ENCODE results near the gene ZER1.
"Not testable (repeated sequence)": the region's sequence is repeated elsewhere in the genome, so short reads cannot be mapped to it uniquely, and the experiment has no call there.

The ZER1 gene

DNA sequence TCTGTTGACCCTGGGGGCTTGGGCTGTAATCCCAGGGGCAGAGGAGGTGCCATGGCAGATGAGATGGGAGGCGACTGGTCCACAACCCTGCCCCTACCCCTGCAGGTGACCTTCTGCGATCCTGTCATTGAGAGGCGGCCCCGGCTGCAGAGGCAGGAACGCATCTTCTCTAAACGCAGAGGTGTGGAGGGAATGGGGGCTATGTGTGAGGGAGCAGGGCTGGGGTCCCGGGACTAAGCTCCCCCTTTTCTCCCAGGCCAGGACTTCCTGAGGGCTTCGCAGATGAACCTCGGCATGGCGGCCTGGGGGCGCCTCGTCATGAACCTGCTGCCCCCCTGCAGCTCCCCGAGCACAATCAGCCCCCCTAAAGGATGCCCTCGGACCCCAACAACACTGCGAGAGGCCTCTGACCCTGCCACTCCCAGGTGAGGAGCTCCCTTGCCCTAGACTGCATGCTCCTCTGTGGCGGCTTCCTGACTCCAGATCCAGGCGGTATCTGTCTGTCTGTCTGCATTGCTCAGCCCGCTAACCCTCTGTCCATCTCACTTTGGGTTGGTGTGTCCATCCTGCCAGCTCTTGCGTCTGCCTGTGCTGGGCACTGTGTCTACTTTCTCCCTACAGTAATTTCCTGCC lies 57.7 kb downstream of the ZER1 start:
- FAIRE-seq: no peak

DNA sequence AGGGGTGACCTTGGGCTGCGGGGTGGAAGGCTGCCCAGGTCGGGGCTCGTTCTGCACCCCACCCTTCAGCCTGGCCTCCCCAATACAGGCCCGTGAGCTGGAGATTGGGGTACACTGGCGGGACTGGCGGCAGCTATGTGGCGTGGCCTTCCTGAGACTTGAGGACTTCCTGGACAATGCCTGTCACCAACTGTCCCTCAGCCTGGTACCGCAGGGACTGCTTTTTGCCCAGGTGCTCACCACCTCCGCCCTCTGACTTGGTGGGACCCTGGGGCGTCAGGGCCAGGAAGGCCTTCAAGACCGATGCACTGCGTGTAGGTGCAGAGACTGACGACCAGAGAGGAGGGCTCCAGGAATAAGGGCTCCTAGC lies 58.3 kb downstream of the ZER1 start:
- no peak for FAIRE-seq

DNA sequence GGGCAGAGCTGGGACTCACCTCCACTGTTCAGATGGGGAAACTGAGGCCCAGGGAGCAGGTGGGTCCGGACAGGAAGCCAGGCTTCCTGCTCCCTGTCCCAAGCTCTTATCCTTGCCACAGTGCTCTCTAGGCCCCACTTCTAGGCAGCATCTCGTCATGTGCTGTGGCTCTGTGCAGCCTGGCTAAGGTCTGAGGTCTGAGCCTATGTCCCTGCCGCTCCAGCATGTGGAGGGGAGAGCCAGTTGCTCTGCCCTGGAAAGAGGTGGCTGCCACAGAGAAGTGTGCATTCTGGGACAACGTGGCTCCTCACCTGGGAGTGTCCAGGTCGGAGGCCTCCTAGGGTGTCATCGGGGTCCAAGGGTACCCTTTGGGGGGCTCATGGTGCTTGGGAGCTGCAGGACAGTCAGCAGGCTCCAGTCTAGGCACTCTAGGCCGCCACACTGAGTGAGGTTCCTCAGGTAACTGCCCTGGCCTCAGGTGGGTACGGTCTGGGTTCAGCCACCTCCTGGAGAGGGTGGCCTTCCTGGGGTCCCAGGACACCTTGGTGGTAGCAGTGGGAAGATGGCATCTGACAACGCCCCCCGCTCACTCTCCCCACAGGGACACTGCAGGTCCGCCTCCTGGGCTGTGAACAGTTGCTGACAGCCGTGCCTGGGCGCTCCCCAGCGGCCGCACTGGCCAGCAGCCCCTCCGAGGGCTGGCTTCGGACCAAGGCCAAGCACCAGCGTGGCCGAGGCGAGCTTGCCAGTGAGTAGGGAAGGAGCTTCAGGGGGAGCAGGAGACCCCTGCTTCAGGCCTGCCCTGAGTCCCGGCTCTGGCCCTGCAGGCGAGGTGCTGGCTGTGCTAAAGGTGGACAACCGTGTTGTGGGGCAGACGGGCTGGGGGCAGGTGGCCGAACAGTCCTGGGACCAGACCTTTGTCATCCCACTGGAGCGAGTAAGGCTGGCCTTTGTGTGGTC lies 59.0 kb downstream of the ZER1 start:
- FAIRE-seq: no peak

DNA sequence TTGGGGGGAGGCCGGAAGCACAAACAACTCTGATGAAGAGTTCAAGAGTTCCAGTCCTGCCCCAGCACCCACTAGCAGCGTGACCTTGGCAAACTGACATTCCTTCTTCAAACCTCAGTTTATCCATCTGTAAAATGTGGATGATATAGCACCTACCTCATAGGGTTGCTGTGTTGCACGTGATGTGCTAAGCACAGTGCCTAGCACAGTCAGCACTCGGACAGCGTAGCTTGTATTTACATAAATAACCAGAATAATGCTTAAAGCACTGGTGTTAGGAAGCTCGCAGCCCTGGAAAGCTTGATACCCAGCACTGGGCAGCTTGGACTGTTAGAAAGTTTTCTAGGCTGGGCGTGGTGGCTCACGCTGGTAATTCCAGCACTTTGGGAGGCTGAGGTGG lies 64.3 kb downstream of the ZER1 start:
- FAIRE-seq: no peak

DNA sequence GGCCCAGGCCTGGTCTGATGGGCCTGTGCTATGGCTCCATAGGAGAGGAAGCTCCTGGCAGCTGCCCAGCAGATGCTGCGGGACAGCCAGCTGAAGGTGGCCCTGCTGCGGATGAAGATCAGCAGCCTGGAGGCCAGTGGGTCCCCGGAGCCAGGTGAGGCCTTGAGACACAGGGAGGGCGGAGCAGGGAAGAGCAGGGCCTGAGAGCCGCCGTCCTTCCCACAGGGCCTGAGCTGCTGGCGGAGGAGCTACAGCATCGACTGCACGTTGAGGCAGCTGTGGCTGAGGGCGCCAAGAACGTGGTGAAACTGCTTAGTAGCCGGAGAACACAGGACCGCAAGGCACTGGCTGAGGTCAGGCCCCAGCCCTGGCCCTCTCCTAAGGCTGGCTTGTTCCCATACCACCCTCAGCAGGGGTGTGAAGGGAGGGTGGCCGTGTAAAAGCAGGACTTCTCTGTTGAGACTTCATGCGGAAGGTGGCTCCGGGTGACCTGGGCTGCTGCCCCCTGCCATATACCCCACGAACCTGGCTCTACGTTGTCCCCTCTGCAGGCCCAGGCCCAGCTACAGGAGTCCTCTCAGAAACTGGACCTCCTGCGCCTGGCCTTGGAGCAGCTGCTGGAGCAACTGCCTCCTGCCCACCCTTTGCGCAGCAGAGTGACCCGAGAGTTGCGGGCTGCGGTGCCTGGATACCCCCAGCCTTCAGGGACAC lies 64.9 kb downstream of the ZER1 start:
- no peak for FAIRE-seq

DNA sequence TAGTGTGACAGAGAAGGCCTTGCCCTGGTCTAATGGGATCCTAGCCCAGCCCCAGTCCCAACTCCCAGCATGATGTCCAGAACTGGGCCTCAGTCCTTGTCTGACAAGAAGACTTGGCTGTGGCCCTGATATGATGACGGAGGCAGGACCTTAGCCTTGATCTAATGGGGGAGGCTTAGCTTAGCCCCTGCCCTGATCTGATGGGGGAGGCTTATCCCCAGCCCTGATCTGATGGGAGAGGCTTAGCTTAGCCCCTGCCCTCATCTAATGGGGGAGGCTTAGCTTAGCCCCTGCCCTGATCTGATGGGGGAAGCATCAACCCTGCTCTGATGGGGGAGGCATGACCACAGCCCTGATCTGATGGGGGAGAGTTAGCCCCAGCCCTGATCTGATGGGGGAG lies 65.7 kb downstream of the ZER1 start:
- FAIRE-seq: no peak

DNA sequence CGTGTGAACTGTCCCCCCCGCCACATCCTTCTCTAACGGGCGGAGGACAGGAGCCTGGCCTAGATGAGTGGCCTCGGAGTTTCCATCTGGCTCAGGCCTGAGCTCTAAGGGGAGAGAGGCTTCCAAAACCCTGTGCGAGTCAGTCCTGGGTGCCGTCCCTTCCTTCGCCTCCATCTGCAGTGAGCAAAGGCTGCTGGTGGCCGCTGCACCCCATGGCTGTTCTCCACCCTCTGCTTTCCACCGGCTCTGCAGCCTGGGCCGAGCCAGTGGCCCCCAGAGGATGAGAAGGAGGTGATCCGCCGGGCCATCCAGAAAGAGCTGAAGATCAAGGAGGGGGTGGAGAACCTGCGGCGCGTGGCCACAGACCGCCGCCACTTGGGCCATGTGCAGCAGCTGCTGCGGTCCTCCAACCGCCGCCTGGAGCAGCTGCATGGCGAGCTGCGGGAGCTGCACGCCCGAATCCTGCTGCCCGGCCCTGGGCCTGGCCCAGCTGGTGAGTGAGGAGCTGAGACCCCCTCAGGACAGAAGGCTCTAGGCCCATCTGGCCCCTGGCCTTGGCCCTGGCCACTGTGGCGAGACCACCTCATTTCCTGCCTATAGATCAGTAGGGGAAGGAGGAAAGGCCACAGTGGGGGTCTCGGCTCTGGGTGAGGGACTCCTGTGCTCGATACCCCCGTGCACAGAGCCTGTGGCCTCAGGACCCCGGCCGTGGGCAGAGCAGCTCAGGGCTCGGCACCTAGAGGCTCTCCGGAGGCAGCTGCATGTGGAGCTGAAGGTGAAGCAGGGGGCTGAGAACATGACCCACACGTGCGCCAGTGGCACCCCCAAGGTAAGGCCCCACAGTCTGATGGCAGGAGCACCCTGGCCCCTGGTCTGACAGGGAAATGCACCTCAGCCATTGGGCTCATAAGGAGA lies 66.4 kb downstream of the ZER1 start:
- no peak for FAIRE-seq

DNA sequence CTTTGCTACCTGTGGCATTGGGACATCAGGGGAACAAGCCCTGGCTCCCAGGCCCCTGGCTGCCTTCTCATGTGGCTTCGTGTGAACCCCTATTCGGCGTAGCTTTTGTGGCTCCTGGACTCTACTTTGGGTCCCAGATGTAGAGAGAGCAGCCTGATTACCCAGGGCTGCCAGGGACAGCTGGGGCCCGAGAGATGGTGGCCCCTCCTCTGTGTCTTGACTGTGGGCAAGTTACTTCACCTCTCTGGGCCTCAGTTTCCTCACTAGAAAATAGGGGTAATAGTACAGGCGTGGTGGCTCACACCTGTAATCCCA lies 67.4 kb downstream of the ZER1 start:
- FAIRE-seq: no peak

DNA sequence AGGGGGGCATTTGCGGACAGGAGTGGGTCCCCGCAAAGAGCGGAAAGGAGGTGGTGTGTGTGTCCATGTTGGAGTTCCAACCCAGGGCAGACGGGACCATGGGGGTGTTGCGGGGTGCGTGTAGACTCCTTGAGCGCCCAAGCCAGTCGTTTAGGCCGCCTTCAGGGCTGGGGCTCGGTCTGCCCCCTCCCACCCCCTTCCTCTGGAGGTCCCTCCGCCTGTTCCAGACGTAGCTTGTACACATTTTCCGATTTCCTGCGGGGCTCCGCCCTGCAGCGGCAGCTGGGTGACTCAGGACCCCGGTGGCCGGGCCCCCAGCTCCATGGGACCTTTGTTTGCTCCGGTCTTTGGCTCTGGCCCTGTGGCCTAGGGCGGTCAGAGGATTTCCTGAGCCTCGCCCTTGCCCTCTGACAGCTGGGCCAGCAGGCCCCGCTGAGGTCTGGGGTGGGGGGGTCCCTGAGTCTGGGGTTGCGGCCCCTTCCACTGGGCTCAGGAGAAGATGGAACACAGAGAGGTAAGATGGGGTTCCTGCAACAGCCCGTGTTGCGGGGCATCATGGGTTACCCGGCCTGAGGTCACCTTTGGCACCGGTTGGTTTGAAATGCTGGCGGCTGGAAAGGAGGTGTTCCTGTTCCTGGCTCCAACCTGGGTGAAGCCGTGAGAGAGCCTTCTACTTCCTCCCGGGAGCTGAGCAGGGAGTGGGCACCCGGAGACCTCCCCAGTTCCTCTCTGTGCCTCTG lies 67.9 kb downstream of the ZER1 start:
- FAIRE-seq: no peak

DNA sequence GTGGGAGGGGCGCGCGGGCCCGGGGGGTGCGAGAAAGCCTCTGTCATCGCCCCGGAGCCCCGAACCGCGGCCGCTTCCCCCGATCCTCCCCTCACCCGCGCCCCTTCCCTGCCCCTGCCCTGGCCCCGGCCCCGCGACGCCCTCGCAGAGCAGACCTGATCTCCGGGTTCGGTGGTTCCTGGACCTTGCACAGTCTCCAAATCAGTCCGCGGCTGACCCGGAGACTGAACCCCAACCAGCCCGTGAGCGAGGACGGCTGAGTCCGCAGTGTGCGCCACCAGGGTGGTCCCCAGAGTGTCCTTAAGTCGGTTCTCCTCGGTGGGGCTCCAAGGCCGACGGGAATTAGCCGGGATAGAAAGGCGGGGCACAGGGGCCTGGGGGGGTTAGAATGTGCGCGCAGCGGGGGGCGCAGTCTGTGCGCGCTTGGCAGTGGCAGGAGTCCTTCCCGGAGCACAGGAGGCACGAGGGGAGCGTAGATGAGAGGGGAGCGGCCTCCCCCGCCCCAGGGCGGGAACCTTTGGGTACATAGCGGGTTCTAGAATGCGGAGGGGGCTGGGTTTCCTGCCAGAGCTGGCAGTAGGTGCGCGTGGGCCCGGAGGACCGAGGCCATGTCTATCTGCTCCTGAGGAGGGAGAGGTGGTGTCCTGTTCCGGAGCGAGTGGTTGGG lies 68.6 kb downstream of the ZER1 start:
- no peak for FAIRE-seq

DNA sequence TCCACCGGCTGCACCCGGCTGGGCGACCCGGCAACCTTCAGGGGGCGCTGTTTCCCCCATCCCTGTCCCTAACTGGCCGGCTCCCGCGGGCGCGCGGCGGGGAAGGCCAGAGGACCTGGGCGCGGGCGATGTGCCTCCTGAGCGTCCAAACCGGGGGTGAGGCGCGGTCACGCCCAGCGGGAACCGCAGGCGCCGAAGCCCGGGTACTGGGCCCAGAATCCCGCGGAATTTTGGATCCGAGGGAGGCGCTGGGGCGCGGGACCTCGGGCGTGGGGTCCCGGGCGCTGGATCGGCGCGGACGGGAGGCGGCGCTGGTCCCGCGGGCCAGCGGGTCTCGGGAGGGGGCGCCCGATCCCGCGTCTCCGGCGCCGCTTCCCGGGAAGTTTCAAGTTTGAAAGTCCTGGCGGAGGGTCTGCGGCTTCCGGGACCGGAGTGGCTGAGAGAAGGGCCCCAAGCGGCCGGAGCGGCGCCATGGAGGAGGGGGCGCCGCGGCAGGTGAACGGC lies 69.2 kb downstream of the ZER1 start, which contains the start of gene PKN3:
Gene PKN3, plus strand, starts transcription at position 59 of the 504 bp plus-strand sequence. Its CDS starts 413 bp downstream, at position 472.
- peak; percentile 8 for FAIRE-seq

DNA sequence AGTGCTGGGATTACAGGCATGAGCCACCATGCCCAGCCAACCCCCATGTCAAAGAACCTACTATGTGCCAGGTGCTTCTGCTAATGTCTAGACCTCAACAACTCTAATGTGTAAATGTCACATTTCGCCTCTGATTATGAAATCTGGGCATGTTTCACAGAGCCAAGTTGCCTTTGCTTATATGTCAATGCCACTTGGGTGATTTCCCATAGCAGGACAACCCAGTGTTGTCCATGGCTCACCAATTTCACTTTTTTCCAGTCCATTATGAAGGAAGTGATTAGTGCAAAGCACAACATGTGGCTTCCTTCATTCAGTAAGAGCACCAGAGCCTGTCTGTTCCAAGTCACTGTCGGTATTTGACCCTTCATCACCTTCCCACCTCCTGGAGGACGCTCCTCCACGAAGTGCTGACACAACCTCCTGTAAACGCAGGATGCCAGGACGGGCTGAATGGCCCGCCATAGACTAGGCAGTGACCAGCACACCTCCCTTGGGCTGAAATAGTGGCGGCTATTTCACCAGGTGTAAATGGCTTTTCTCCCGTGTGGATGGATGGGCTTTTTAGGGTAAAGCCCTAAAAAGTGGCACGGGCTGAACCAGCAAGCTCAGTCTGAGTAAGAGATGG lies 70.4 kb downstream of the ZER1 start:
- no peak for FAIRE-seq

DNA sequence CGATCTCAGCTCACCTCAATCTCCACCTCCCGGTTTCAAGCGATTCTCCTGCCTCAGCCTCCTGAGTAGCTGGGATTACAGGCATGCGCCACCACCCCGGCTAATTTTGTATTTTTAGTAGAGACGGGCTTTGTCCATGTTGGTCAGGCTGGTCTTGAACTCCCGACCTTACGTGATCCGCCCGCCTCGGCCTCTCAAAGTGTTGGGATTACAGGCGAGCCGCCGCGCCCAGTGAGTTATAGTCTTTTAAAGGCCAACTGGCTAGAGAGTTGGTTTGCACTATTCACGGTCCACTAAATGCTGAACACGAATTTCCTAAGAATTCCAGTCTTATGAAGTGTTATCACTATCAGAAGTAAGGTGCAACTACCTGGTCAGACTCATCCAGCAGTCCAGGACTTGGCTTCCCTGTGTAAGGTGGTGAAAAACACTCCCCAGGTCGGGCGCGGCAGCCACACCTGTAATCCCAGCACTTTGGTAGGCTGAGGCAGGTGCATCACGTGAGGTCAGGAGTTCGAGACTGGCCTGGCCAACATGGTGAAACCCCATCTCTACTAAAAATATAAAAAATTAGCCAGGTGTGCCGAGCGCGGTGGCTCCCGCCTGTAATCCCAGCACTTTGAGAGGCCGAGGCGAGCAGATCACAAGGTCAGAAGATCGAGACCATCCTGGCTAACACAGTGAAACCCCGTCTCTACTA lies 72.5 kb downstream of the ZER1 start:
- FAIRE-seq: not testable (repeated sequence)

DNA sequence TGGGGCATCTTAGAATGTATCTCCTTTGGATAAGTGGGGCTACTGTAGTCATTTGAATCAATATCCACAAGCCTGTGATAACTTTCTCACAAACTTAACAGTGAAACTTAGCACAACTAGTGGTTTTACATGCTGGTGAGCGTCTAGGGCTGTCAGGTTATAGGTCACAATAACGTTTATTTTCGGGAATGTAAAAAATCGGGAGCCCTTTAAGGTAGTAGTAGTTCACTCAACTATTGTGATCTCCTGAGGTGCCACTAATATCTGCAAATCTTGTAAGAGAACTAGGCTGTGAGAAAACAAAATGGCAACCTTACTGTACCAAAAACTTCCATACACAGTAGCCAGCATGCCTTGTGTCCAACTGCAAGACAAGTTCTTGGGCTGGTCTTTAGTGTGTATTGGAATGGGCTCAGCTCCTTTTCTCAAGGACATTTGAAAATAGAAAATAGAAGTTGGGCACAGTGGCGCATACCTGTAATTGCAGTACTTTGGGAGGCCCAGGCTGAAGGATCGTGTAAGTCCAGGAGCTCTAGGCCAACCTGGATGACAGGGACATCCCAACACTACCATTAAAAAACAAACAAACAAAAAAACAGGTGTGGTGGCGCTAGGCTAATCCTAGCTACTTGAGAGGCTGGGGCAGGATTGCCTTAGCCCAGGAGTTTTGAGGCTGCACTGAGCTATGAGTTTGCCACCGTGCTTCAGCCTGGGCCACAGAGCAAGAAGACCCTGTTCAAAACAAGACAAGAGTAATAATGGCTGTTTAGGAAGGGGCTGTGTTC lies 74.6 kb downstream of the ZER1 start:
- no peak for FAIRE-seq

DNA sequence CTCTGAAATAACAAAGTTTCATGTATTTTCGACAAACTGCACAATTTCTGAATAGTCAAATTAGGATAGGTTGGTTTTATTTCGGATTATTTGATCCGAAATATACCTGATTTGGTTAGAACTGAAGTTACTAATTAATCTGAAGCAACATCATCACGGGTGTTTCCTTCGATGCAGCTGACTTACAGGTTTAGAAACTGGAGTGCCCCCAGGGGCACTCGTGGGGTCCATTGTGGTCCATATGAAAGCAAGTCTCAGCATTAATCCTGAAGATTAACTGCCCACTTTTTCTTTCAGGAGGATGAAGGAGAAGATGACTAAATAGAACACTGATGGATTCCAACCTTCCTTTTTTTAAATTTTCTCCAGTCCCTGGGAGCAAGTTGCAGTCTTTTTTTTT lies 77.4 kb downstream of the ZER1 start:
- FAIRE-seq: no peak

DNA sequence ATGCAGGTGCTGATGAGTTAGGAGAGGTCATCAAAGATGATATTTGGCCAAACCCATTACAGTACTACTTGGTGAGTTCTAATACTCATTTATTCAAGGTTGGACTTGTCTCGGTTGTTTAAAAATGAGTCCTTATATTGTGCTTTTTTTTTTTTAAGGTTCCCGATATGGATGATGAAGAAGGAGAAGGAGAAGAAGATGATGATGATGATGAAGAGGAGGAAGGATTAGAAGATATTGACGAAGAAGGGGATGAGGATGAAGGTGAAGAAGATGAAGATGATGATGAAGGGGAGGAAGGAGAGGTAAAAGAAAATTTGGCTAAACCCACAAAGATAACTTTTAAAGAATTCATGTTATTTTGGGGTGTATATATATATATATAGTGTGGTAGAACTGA lies 78.0 kb downstream of the ZER1 start:
- not testable (repeated sequence) for FAIRE-seq

DNA sequence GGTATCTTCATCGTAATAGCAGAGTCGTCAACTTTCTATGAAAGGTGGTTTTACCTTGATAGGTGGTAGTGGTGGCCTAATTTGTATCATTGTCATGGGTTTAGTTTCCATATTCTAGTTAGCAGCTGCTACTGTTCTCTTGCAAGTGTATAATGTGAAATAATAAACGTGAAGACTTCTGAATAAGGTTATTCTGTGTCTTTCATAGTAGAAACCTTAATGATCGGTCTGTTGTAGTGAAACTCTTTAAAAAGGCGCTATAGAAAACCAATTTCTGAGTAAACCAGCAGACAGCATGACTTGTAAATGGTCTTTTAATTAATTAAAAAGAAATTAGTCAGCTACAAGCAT lies 81.1 kb downstream of the ZER1 start:
- no peak for FAIRE-seq

DNA sequence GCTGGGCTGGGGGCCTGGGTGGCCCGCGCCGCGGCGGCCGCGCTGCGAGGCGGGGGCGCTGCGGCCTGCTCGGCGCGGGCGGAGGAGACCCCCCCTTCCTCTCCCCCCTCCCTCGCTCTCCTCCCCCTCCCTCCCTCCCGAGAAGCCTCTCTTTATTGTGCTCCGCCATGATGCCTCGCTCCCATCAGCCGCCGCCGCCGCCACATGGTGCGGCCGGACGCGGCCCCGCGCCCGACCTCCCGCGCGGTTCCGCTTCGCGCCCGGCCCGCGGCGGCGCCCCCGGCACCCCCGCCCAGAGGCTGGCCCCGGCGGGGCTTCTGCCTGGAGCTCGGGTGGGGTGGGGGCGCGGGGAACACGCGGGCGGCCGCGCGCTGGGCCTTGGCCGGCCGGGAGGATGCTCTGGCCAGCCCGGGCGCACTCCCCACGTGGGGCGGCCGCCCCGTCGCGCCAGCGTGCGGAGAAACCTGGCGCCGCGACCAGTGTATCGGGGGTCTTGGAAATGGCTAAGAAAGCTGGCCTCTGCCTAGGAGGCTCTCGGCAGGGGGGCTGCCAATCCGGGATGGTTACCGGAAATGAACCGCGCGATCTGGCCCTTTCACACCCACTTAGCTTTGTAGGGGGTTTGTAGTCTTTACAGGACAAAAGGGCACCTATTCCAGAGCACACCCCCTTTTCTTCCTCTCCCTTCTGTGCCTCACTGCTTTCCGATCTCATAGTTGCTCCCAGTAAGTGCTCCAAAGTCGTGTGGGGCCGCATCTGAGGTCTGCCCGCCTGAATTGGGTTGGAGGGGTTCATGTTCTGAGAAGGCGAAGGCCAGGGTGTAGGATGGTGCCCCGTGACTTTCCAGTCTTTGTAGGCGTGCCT lies 81.7 kb downstream of the ZER1 start:
- no peak for FAIRE-seq
